Smooth muscle cell (in vitro differentiated cells): Measurements from ENCODE around the gene C1orf52. TPM values are rescaled to one million over a fixed set of nuclear protein-coding genes. Genes with fewer than 3 reads are reported as not detected.

Experiments used
- DNase-seq: peaks from one replicate; lab custom pipeline; 2025; ENCODE audit not compliant: unreplicated experiment; lab: John Stamatoyannopoulos, UW
- H2AFZ ChIP-seq: fragments of 200-600 bp; sonication (generic); 2 replicates; pipeline ENCODE4 v1.6.0; 2016; ENCODE audit warnings: antibody characterized with exemption, low read depth, mild to moderate bottlenecking
- H3F3A ChIP-seq: fragments of 200-600 bp; sonication (generic); 2 replicates; pipeline ENCODE4 v1.6.0; 2017; ENCODE audit warnings: antibody characterized with exemption, low read depth
- H3K27ac ChIP-seq: fragments of 200-600 bp; sonication (generic); 2 replicates; pipeline ENCODE4 v1.5.1; 2016; ENCODE audit warnings: low read depth, mild to moderate bottlenecking
- H3K27me3 ChIP-seq: fragments of 200-600 bp; sonication (generic); 2 replicates; pipeline ENCODE4 v1.6.1; 2016; ENCODE audit warnings: low read depth, mild to moderate bottlenecking
- H3K36me3 ChIP-seq: fragments of 200-600 bp; sonication (generic); 2 replicates; pipeline ENCODE4 v1.5.1; 2016; ENCODE audit warnings: low read depth
- H3K4me1 ChIP-seq: fragments of 200-600 bp; sonication (generic); 2 replicates; pipeline ENCODE4 v1.5.1; 2016; ENCODE audit warnings: low read depth
- H3K4me2 ChIP-seq: fragments of 200-600 bp; sonication (generic); 2 replicates; pipeline ENCODE4 v1.6.0; 2016; ENCODE audit warnings: mild to moderate bottlenecking
- H3K4me3 ChIP-seq: fragments of 200-600 bp; sonication (generic); 2 replicates; pipeline ENCODE4 v1.5.1; 2016; ENCODE audit warnings: mild to moderate bottlenecking
- H3K79me2 ChIP-seq: fragments of 200-600 bp; sonication (generic); 2 replicates; pipeline ENCODE4 v1.6.0; 2016; ENCODE audit warnings: low read depth, mild to moderate bottlenecking
- H3K9ac ChIP-seq: fragments of 200-600 bp; sonication (generic); 2 replicates; pipeline ENCODE4 v1.6.0; 2016; ENCODE audit warnings: low read depth
- H3K9me3 ChIP-seq: fragments of 200-600 bp; sonication (generic); replicated peaks from 2 replicates; pipeline ENCODE4 v1.5.1; 2016; ENCODE audit warnings: low read depth
- H4K20me1 ChIP-seq: fragments of 200-600 bp; sonication (generic); 2 replicates; pipeline ENCODE4 v1.6.0; 2016; ENCODE audit warnings: low read depth
- WGBS: methylation state at CpG from one replicate; pipeline ENCODE4 v1.1.7; 2016; ENCODE audit warnings: low lambda C conversion rate; 5-methylcytosine and 5-hydroxymethylcytosine counted together
- polyA plus RNA-seq: library from polyadenylated mRNA; unstranded; fragments of >200 nt; fragmentation: Nextera tagmentation; extraction: Ambion mirVana; gene quantifications from 2 replicates; pipeline ENCODE4 v1.2.1, GENCODE V29; 2016
- small RNA-seq: library from RNA; depleted of rRNA; stranded (forward); fragments of <200 nt; gene quantifications from one replicate; pipeline ENCODE3, GENCODE V24; 2014
- total RNA-seq: library from RNA; depleted of rRNA; stranded (reverse); fragments of >200 nt; gene quantifications from 2 replicates; pipeline ENCODE4 v1.2.3, GENCODE V29; 2014
- TF ChIP-seq, protein P1 (sequence below): fragments of 200-600 bp; sonication (generic); IDR thresholded peaks from 2 replicates; pipeline ENCODE4 v1.5.1; 2017; ENCODE audit warnings: borderline replicate concordance, mild to moderate bottlenecking, antibody characterized with exemption; ENCODE audit not compliant: insufficient read depth, poor library complexity, severe bottlenecking

The C1orf52 gene
- total and polyA plus RNA-seq, 2 experiments from 2014 or later, result 39.4 to 46.4 TPM

GRCh38 chr1:85201340-85202091, 57.9 kb downstream of the C1orf52 start:
- H3K4me1 ChIP-seq, result peaks cover 38% of the 10 kb centered on the region
- H3K4me3 ChIP-seq, result peak overlapping the region; percentile 92
- TF ChIP-seq, protein P1, sequence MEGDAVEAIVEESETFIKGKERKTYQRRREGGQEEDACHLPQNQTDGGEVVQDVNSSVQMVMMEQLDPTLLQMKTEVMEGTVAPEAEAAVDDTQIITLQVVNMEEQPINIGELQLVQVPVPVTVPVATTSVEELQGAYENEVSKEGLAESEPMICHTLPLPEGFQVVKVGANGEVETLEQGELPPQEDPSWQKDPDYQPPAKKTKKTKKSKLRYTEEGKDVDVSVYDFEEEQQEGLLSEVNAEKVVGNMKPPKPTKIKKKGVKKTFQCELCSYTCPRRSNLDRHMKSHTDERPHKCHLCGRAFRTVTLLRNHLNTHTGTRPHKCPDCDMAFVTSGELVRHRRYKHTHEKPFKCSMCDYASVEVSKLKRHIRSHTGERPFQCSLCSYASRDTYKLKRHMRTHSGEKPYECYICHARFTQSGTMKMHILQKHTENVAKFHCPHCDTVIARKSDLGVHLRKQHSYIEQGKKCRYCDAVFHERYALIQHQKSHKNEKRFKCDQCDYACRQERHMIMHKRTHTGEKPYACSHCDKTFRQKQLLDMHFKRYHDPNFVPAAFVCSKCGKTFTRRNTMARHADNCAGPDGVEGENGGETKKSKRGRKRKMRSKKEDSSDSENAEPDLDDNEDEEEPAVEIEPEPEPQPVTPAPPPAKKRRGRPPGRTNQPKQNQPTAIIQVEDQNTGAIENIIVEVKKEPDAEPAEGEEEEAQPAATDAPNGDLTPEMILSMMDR, result no peak
- H3K36me3 ChIP-seq, result no peaks in the 10 kb centered on the region
- H3K27ac ChIP-seq, result peak overlapping the region; percentile 87
- H3K9ac ChIP-seq, result peak overlapping the region; percentile 94
- peak overlapping the region; percentile 93 for H3K4me2 ChIP-seq
- H2AFZ ChIP-seq, result peak overlapping the region; percentile 94
- peaks cover 20% of the 10 kb centered on the region for H4K20me1 ChIP-seq
- peaks cover 3% of the 10 kb centered on the region for H3F3A ChIP-seq
- H3K9me3 ChIP-seq, result no peaks in the 10 kb centered on the region
- no peaks in the 10 kb centered on the region for H3K27me3 ChIP-seq
- H3K79me2 ChIP-seq, result peaks cover 47% of the 10 kb centered on the region
- peak; percentile 44 for DNase-seq
- WGBS, result under 1% methylated on average over 64 of the region's 81 CpGs

- peak within 1 kb of the TSS; percentile 94 for H3K9ac ChIP-seq
- peaks cover 3% of the 10 kb centered on the region for H3F3A ChIP-seq
- peak within 1 kb of the TSS; percentile 87 for H3K27ac ChIP-seq
- peak within 1 kb of the TSS; percentile 92 for H3K4me3 ChIP-seq
- DNase-seq, result peak; percentile 44
- H3K36me3 ChIP-seq, result no peaks in the 10 kb centered on the region
- peak within 1 kb of the TSS; percentile 94 for H2AFZ ChIP-seq
- H4K20me1 ChIP-seq, result peaks cover 20% of the 10 kb centered on the region
- no peaks in the 10 kb centered on the region for H3K27me3 ChIP-seq
- peaks cover 56% of the 10 kb centered on the region for H3K79me2 ChIP-seq
- TF ChIP-seq, protein P1, result no peak
- WGBS, result under 1% methylated on average over 80 of the region's 99 CpGs
- no peaks in the 10 kb centered on the region for H3K9me3 ChIP-seq
- peak within 1 kb of the TSS; percentile 93 for H3K4me2 ChIP-seq
- peaks cover 42% of the 10 kb centered on the region for H3K4me1 ChIP-seq
Measured at GRCh38 chr1:85200463-85201339, 58.8 kb downstream of the C1orf52 start, which contains the start of gene SYDE2. TSS of gene SYDE2 (minus strand) at chr1:85201016. CDS start at chr1:85200996, 20 bp downstream.

Small RNAs within 50 kb of the gene (small RNA-seq; reads per million reads assigned to genes)
- not detected for gene RF00019

Other genes starting within 250 kb of the C1orf52 start
- gene MCOLN3, start 211.2 kb downstream of the C1orf52 start, total RNA-seq, result 1.4 and 1.7 TPM in 2 replicates
- 0.50 and 1.1 TPM in 2 replicates for gene MCOLN3, start 211.2 kb downstream of the C1orf52 start, polyA plus RNA-seq
- 9.1 and 9.8 TPM in 2 replicates for gene SYDE2, start 58.6 kb downstream of the C1orf52 start, total RNA-seq
- gene SYDE2, start 58.6 kb downstream of the C1orf52 start, polyA plus RNA-seq, result 4.6 and 4.9 TPM in 2 replicates
- 34.3 and 41.4 TPM in 2 replicates for gene BCL10, start 17.0 kb upstream of the C1orf52 start, total RNA-seq
- gene BCL10, start 17.0 kb upstream of the C1orf52 start, polyA plus RNA-seq, result 21.4 and 27.2 TPM in 2 replicates
- gene DDAH1, start 205.5 kb upstream of the C1orf52 start, total RNA-seq, result 30.8 and 31.6 TPM in 2 replicates
- 10.2 and 13.8 TPM in 2 replicates for gene DDAH1, start 205.5 kb upstream of the C1orf52 start, polyA plus RNA-seq